Measurements from ENCODE around the gene KRT25.

The KRT25 gene

GRCh38 chr17:40778461-40778860 lies 23.3 kb upstream of the KRT25 start:
- TF ChIP-seq CEBPB (IDR thresholded peaks at IDR 0.05) (no peak), MAX (IDR thresholded peaks at IDR 0.05) (no peak), TEAD4 (IDR thresholded peaks at IDR 0.05) (no peak), NFIC (IDR thresholded peaks at IDR 0.05) (no peak), EP300 (IDR thresholded peaks at IDR 0.05; ENCODE audit: borderline replicate concordance) (no peak), USF1 (IDR thresholded peaks at IDR 0.05) (no peak), TCF12 (IDR thresholded peaks at IDR 0.05; ENCODE audit: low read depth) (no peak), TAF1 (IDR thresholded peaks at IDR 0.05; ENCODE audit: low read depth) (no peak), RAD21 (IDR thresholded peaks at IDR 0.05; ENCODE audit: low read depth) (no peak), CREB1 (IDR thresholded peaks at IDR 0.05; ENCODE audit: low read depth) (no peak), REST (IDR thresholded peaks at IDR 0.05; ENCODE audit: low read depth) (no peak), FOXM1 (IDR thresholded peaks at IDR 0.05; ENCODE audit: borderline replicate concordance, low read depth) (no peak)

- TF ChIP-seq USF1 (IDR thresholded peaks at IDR 0.05): no peak
- no peak for TF ChIP-seq MAX (IDR thresholded peaks at IDR 0.05)
- no peak for TF ChIP-seq EGR1 (IDR thresholded peaks at IDR 0.05)
- no peak for TF ChIP-seq ZBTB7A (IDR thresholded peaks at IDR 0.05; ENCODE audit: low read depth)
These were observed 22.8 kb upstream of the KRT25 start for GRCh38 chr17:40777971-40778370.

GRCh38 chr17:40777459-40777858 lies 22.3 kb upstream of the KRT25 start:
- TF ChIP-seq EP300 (IDR thresholded peaks at IDR 0.05; ENCODE audit: borderline replicate concordance) (no peak), MAX (IDR thresholded peaks at IDR 0.05) (no peak), TAF1 (IDR thresholded peaks at IDR 0.05; ENCODE audit: low read depth) (no peak), CEBPB (IDR thresholded peaks at IDR 0.05) (no peak), FOXM1 (IDR thresholded peaks at IDR 0.05; ENCODE audit: borderline replicate concordance, low read depth) (no peak), NFIC (IDR thresholded peaks at IDR 0.05) (no peak)

- TF ChIP-seq RAD21 (IDR thresholded peaks at IDR 0.05; ENCODE audit: low read depth): no peak
- TF ChIP-seq REST (IDR thresholded peaks at IDR 0.05; ENCODE audit: low read depth): no peak
- no peak for TF ChIP-seq CREB1 (IDR thresholded peaks at IDR 0.05; ENCODE audit: low read depth)
- TF ChIP-seq FOXM1 (IDR thresholded peaks at IDR 0.05; ENCODE audit: borderline replicate concordance, low read depth): no peak
- no peak for TF ChIP-seq TAF1 (IDR thresholded peaks at IDR 0.05; ENCODE audit: low read depth)
- no peak for TF ChIP-seq YY1 (IDR thresholded peaks at IDR 0.05; ENCODE audit: low read depth)
- TF ChIP-seq ZBTB7A (IDR thresholded peaks at IDR 0.05; ENCODE audit: low read depth): no peak
- no peak for TF ChIP-seq TEAD4 (IDR thresholded peaks at IDR 0.05)
- no peak for TF ChIP-seq CEBPB (IDR thresholded peaks at IDR 0.05)
- TF ChIP-seq TCF12 (IDR thresholded peaks at IDR 0.05; ENCODE audit: low read depth): no peak
- TF ChIP-seq NFIC (IDR thresholded peaks at IDR 0.05): no peak
- TF ChIP-seq MAX (IDR thresholded peaks at IDR 0.05): no peak
- TF ChIP-seq USF1 (IDR thresholded peaks at IDR 0.05): no peak
- no peak for TF ChIP-seq EP300 (IDR thresholded peaks at IDR 0.05; ENCODE audit: borderline replicate concordance)
- TF ChIP-seq EGR1 (IDR thresholded peaks at IDR 0.05): no peak
These were observed 20.8 kb upstream of the KRT25 start for GRCh38 chr17:40775945-40776344.

GRCh38 chr17:40772101-40772500 lies 17.0 kb upstream of the KRT25 start, which contains the start of gene KRT26:
Gene KRT26 (minus strand): TSS chr17:40772201. CDS start chr17:40772113, 88 bp downstream.
- TF ChIP-seq CREB1 (IDR thresholded peaks at IDR 0.05; ENCODE audit: low read depth): no peak
- TF ChIP-seq EGR1 (IDR thresholded peaks at IDR 0.05): no peak
- no peak for TF ChIP-seq MAX (IDR thresholded peaks at IDR 0.05)
- TF ChIP-seq TAF1 (IDR thresholded peaks at IDR 0.05; ENCODE audit: low read depth): no peak
- no peak for TF ChIP-seq REST (IDR thresholded peaks at IDR 0.05; ENCODE audit: low read depth)
- TF ChIP-seq TCF12 (IDR thresholded peaks at IDR 0.05; ENCODE audit: low read depth): no peak
- TF ChIP-seq RAD21 (IDR thresholded peaks at IDR 0.05; ENCODE audit: low read depth): no peak
- no peak for TF ChIP-seq YY1 (IDR thresholded peaks at IDR 0.05; ENCODE audit: low read depth)
- TF ChIP-seq ZBTB7A (IDR thresholded peaks at IDR 0.05; ENCODE audit: low read depth): no peak
- no peak for TF ChIP-seq TEAD4 (IDR thresholded peaks at IDR 0.05)
- TF ChIP-seq USF1 (IDR thresholded peaks at IDR 0.05): no peak
- no peak for TF ChIP-seq CEBPB (IDR thresholded peaks at IDR 0.05)
- TF ChIP-seq EP300 (IDR thresholded peaks at IDR 0.05; ENCODE audit: borderline replicate concordance): no peak
- TF ChIP-seq NFIC (IDR thresholded peaks at IDR 0.05): no peak
- TF ChIP-seq FOXM1 (IDR thresholded peaks at IDR 0.05; ENCODE audit: borderline replicate concordance, low read depth): no peak
